Adrenal gland (tissue), 12 donors: ENCODE measurements around the gene BSDC1. TPM values are rescaled to one million over a fixed set of nuclear protein-coding genes. Genes with fewer than 3 reads are reported as not detected.

Source experiments
- DNase-seq, 7 donors: peaks; one replicate each; pipeline ENCODE4 v3.0.0-alpha.2; 2019 to 2020
- H3K27ac ChIP-seq, 5 donors: fragments of 200-600 bp; sonication (generic) in 4 of 5; 1 replicate in 3 of 5; 2 replicates in 2 of 5; pipeline versions ENCODE4 v1.5.1 to v1.8.0; 2016 to 2020; ENCODE audit warnings: mild to moderate bottlenecking in 1 of 5
- H3K27me3 ChIP-seq: fragments of 200-600 bp; 2 replicates; pipeline ENCODE4 v1.8.0; 2021
- H3K36me3 ChIP-seq, 2 donors: fragments of 200-600 bp; replicated peaks in 1 of 2; 1 replicate in 1 of 2; 2 replicates in 1 of 2; pipeline versions ENCODE4 v1.5.1 to v1.8.0; 2018 to 2022
- H3K4me1 ChIP-seq, 2 donors: fragments of 200-600 bp; replicated peaks in 1 of 2; 1 replicate in 1 of 2; 2 replicates in 1 of 2; pipeline versions ENCODE4 v1.5.1 to v1.8.0; 2018 to 2021
- H3K4me3 ChIP-seq, 4 donors: fragments of 200-600 bp; sonication (generic) in 3 of 4; one replicate each; pipeline ENCODE4 v1.5.1; 2016 to 2018
- H3K9me3 ChIP-seq, 3 donors: fragments of 200-600 bp; sonication (generic) in 1 of 3; replicated peaks in 1 of 3; 1 replicate in 2 of 3; 2 replicates in 1 of 3; pipeline versions ENCODE4 v1.5.1 to v1.8.0; 2016 to 2021
- POLR2A ChIP-seq, 2 donors: fragments of 450-650 bp; IDR thresholded peaks; one replicate each; pipeline ENCODE4 v1.6.1; 2017; ENCODE audit warnings: antibody characterized with exemption in 2 of 2, mild to moderate bottlenecking in 2 of 2, moderate library complexity in 1 of 2
- WGBS, 4 donors: extraction: QIAGEN DNeasy Blood & Tissue Kit in 2 of 4; methylation state at CpG; one replicate each; pipeline versions ENCODE4 v1.1.5 to v1.1.7; 2013 to 2017; 5-methylcytosine and 5-hydroxymethylcytosine counted together
- intact Hi-C, 2 donors: fragments of 100-400 bp; cut with DNase I; formaldehyde crosslinking; loops; one replicate each; pipeline versions ENCODE4 v1.14.1 to v1.15.0; 2022 to 2023
- polyA plus RNA-seq, 3 donors: library from polyadenylated mRNA; stranded (reverse); fragments of 200-250 nt in 2 of 3; fragments of 350-450 nt in 1 of 3; fragmentation: Illumina TruSeq in 1 of 3; extraction: RNeasy Lipid Tissue Mini Kit (QIAGEN cat#74804) in 1 of 3; gene quantifications; one replicate each; pipeline ENCODE4 v1.2.3, GENCODE V29; 2013 to 2014
- total RNA-seq, 9 donors: library from RNA; depleted of rRNA in 4 of 9; stranded (reverse); fragments of >200 nt in 4 of 9; fragments of 120-200 nt in 1 of 9; fragmentation: NEBNext Ultra II Directional in 1 of 9; extraction: Animal tissue kit (Norgen Biotek cat#: 25700) in 1 of 9; gene quantifications; one replicate each; pipeline versions ENCODE4 v1.1.0 to v1.2.4, GENCODE V29; 2013 to 2023
- TF ChIP-seq, protein P1 (sequence below), 6 experiments: fragments of 450-650 bp in 4 of 6; fragments of 200-600 bp in 2 of 6; sonication (generic) in 1 of 6; IDR thresholded peaks; 1 replicate in 5 of 6; 2 replicates in 1 of 6; pipeline versions ENCODE4 v1.5.1 to v1.8.0; 2016 to 2021; ENCODE audit warnings: antibody characterized with exemption in 6 of 6, mild to moderate bottlenecking in 2 of 6, moderate library complexity in 1 of 6
- donor health status: healthy with polysubstance abuse.
- donor health status: Bipolar disorder and iron deficiency.
- donor health status: DM: yes; HTN: yes; CAD: no.
- donor health status: DM: no; HTN: no; CAD: no.
- donor health status: DM: no; HTN: no; CAD: no.
- donor health status: DM: yes; HTN: yes; CAD: no.

Gene BSDC1
- total and polyA plus RNA-seq, 12 donors: 47.9 to 153 (median 107) TPM

DNA sequence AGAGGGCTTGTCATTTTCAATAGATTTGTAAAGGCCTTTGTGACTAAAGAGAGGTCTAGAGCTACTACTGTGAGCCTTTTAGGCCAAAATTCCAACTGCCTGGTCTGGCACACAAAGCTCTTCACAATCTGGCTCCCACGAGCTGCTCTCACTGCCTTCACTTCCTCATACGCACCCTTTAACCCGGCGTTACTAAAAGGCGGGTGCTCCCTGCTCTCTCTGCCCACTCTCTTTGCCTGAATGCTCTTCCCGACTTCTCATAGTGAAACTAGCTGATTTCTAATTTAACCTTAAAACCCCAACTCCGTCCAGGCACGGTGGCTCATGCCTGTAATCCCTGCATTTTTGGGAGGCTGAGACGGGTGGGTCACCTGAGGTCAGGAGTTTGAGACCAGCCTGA lies 14.2 kb downstream of the BSDC1 start:
- TF ChIP-seq, protein P1, sequence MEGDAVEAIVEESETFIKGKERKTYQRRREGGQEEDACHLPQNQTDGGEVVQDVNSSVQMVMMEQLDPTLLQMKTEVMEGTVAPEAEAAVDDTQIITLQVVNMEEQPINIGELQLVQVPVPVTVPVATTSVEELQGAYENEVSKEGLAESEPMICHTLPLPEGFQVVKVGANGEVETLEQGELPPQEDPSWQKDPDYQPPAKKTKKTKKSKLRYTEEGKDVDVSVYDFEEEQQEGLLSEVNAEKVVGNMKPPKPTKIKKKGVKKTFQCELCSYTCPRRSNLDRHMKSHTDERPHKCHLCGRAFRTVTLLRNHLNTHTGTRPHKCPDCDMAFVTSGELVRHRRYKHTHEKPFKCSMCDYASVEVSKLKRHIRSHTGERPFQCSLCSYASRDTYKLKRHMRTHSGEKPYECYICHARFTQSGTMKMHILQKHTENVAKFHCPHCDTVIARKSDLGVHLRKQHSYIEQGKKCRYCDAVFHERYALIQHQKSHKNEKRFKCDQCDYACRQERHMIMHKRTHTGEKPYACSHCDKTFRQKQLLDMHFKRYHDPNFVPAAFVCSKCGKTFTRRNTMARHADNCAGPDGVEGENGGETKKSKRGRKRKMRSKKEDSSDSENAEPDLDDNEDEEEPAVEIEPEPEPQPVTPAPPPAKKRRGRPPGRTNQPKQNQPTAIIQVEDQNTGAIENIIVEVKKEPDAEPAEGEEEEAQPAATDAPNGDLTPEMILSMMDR (IDR thresholded peaks at IDR 0.05): no peak
- no peak for TF ChIP-seq POLR2A (IDR thresholded peaks at IDR 0.05)
- Histone ChIP-seq H3K9me3 (no peaks in the 10 kb centered on the region), H3K36me3 (peaks cover 0 to 99% of the 10 kb centered on the region in 2 donors), H3K27ac (no peak overlapping the region), H3K27me3 (no peaks in the 10 kb centered on the region), H3K4me3 (no peak overlapping the region), H3K4me1 (no peaks in the 10 kb centered on the region)
- intact Hi-C loops: no loop called here
- WGBS, 4 donors: 82 to 91% (median 89%) methylated on average over 8 to 9 of the region's 9 CpGs
- no peak for DNase-seq

DNA sequence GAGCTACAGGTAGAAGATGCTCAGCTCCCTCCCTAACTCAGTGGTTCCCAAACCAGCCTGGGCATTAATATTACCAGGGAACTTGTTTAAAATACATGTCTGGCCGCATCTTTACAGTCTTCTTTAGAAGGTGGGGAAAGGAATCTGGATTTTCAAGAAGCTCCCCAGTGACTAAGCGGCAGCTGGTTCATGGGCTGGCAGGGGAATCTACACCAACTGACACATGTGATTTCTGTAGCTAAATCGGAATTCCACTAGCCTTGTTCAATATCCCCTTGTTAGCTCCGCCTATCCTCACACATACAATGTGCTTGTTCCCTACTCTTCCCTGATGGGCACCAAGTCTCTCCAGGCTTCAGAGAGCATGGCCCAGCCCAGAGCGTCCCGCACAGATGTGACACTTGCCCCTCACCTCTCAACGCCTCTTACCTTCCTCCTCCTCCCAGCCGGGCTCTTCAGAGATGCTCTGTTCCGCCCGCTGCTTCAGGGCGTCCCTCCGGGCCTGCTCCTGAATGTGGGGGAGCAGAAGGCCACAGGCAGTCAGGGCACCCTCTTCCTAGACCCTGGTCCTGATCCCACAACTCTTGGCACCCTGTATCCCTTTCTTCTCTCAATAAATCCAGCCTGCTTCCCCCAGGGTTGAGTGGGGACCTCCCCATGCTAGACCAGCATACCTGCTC lies 16.6 kb downstream of the BSDC1 start:
- intact Hi-C loops: no loop called here
- no peak for DNase-seq
- no peak overlapping the region for H3K4me3 ChIP-seq
- no peak overlapping the region for H3K27ac ChIP-seq
- H3K27me3 ChIP-seq: no peaks in the 10 kb centered on the region
- no peak for TF ChIP-seq POLR2A (IDR thresholded peaks at IDR 0.05)
- TF ChIP-seq, protein P1 (IDR thresholded peaks at IDR 0.05): no peak
- WGBS, 4 donors: 87 to 94% (median 91%) methylated on average over 12 of the region's 12 CpGs
- no peaks in the 10 kb centered on the region for H3K4me1 ChIP-seq
- H3K36me3 ChIP-seq: peaks cover 0 to 99% of the 10 kb centered on the region in 2 donors
- no peaks in the 10 kb centered on the region for H3K9me3 ChIP-seq

DNA sequence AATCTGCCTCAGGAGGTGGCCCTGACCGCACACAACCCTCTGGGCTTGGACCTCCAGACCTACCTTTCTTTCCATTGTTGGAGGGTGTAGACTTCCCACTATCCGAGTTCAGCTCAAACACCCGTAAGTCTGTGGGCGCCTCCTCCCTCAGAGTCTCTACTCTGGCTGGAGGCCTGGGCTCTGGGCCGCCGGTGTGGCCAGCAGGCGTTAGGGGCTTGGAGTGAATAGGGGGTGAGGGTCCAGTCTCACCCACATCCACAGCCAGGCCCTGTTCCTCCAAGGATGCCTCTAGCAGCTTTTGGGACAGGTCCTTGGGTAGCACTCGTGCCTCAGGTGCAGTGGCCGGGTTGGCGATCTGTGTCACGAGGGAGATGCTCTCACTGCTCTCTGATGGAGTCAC lies 18.0 kb downstream of the BSDC1 start:
- Histone ChIP-seq H3K27ac (no peak overlapping the region), H3K27me3 (no peaks in the 10 kb centered on the region), H3K4me1 (no peaks in the 10 kb centered on the region), H3K4me3 (no peak overlapping the region), H3K36me3 (peaks cover 0 to 98% of the 10 kb centered on the region in 2 donors), H3K9me3 (no peaks in the 10 kb centered on the region)
- no peak for TF ChIP-seq POLR2A (IDR thresholded peaks at IDR 0.05)
- TF ChIP-seq, protein P1 (IDR thresholded peaks at IDR 0.05): no peak
- no peak for DNase-seq
- 90 to 94% (median 92%) methylated on average over 8 to 11 of the region's 11 CpGs for WGBS, 4 donors
- intact Hi-C loops: no loop called here

DNA sequence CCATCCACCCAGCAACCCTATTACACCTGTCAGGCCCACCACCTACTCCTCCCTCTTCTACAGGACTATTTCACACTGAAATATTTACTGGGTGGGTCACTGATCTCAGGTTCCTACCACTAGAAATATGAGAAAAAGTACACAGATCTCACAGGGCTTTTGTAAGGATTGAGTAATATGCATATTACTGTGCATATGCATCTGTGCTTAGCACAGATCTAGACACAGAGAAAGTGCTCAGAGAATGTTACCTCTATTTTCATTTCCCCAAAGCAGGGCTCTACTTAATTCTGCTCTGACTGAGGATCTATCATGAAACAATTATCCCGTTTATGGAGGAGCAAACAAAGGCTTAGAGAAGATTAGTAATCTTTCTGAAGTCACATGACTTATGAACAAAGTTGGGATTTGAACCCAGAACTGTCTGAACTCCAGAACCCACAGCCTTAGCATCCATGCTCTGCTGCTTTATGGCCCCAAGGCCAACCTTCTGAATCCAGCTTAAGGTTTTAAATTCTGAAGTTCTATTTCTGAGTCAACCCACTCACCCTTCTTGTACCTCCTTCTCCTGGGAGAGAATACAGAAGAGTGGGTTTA lies 20.1 kb downstream of the BSDC1 start:
- H3K27ac ChIP-seq: no peak overlapping the region
- no peak overlapping the region for H3K4me3 ChIP-seq
- no peak for TF ChIP-seq POLR2A (IDR thresholded peaks at IDR 0.05)
- TF ChIP-seq, protein P1 (IDR thresholded peaks at IDR 0.05): no peak
- H3K36me3 ChIP-seq: peaks cover 0 to 83% of the 10 kb centered on the region in 2 donors
- intact Hi-C loops: no loop called here
- 50 to 70% (median 57%) methylated on average over 1 of the region's 1 CpG for WGBS, 4 donors
- no peaks in the 10 kb centered on the region for H3K9me3 ChIP-seq
- no peak for DNase-seq
- H3K27me3 ChIP-seq: no peaks in the 10 kb centered on the region
- no peaks in the 10 kb centered on the region for H3K4me1 ChIP-seq
